HepG2 (cell line): ENCODE measurements around the gene RECQL. TPM values are rescaled to one million over a fixed set of nuclear protein-coding genes. Genes with fewer than 3 reads are reported as not detected.

Source experiments
- ATAC-seq: fragments of 200-7000 bp; cut with Tn5 transposase; 3 replicates; pipeline ENCODE4 v1.9.1; 2020; ENCODE audit warnings: mild to moderate bottlenecking, moderate library complexity
- BruUV-seq: library from RNA; stranded (reverse); fragments of 400-500 nt; replicated peaks from 2 replicates; lab custom pipeline; 2021; lab: Mats Ljungman, UMichigan
- CTCF ChIA-PET: fragments of 300-600 bp; formaldehyde crosslinking; extraction: SDS; loops from one replicate; lab custom pipeline; 2021; ENCODE audit warnings: low total read pairs, inconsistent platforms, low intra/inter-chr PET ratio; lab: Yijun Ruan, JAX
- POLR2A ChIA-PET: fragments of 350-600 bp; sonication (Branson Sonifier 250); formaldehyde crosslinking; loops from one replicate; lab custom pipeline; 2020; ENCODE audit warnings: antibody characterized with exemption, inconsistent platforms; lab: Yijun Ruan, JAX
- DNase-seq: peaks from one replicate; pipeline ENCODE4 v3.0.0-alpha.2; 2015; ENCODE audit warnings: low spot score
- FAIRE-seq: peaks from 3 replicates; lab custom pipeline; 2011; peaks lifted over from hg19 to GRCh38; lab: Jason Lieb, UNC
- H2AFZ ChIP-seq: one replicate; pipeline ENCODE4 v1.6.1; 2011; ENCODE audit warnings: low read length, inconsistent platforms
- H3K27ac ChIP-seq: fragments of 300-600 bp; 3 replicates; pipeline ENCODE4 v1.8.0; 2011; ENCODE audit warnings: mixed run types, mild to moderate bottlenecking, mixed read lengths, low read length, inconsistent platforms; ENCODE audit not compliant: insufficient read depth; ENCODE audit errors: extremely low read length
- H3K27me3 ChIP-seq, 2 experiments: fragments of 200-600 bp in 1 of 2; 2 replicates in 1 of 2; 3 replicates in 1 of 2; pipeline versions ENCODE4 v1.6.0 to v1.8.0; 2011; ENCODE audit warnings: low read length in 2 of 2, mild to moderate bottlenecking in 2 of 2, moderate library complexity in 2 of 2, inconsistent platforms in 1 of 2; ENCODE audit not compliant: insufficient read depth in 2 of 2, control insufficient read depth in 1 of 2
- H3K36me3 ChIP-seq, 2 experiments: fragments of 200-600 bp in 1 of 2; replicated peaks in 1 of 2; 2 replicates in 1 of 2; 3 replicates in 1 of 2; pipeline versions ENCODE4 v1.5.1 to v1.8.0; 2011; ENCODE audit warnings: low read length in 2 of 2, inconsistent platforms in 1 of 2; ENCODE audit not compliant: insufficient read depth in 2 of 2, control insufficient read depth in 1 of 2
- H3K4me1 ChIP-seq: 2 replicates; pipeline ENCODE4 v1.5.1; 2012; ENCODE audit warnings: low read length, inconsistent platforms; ENCODE audit not compliant: insufficient read depth
- H3K4me2 ChIP-seq: 2 replicates; pipeline ENCODE4 v1.6.0; 2011; ENCODE audit warnings: low read depth, low read length, inconsistent platforms
- H3K4me3 ChIP-seq, 3 experiments: fragments of 200-600 bp in 1 of 3; sonication (generic), shearing (Covaris generic) in 1 of 3; replicated peaks in 1 of 3; 2 replicates each; pipeline ENCODE4 v1.5.1; 2011 to 2016; ENCODE audit warnings: low read length in 3 of 3, inconsistent platforms in 2 of 3, low read depth in 2 of 3, mild to moderate bottlenecking in 2 of 3, control low read depth in 1 of 3, mixed read lengths in 1 of 3; ENCODE audit not compliant: insufficient read depth in 1 of 3
- H3K79me2 ChIP-seq: one replicate; pipeline ENCODE4 v1.6.1; 2011; ENCODE audit warnings: low read length, inconsistent platforms; ENCODE audit not compliant: insufficient read depth
- H3K9ac ChIP-seq: 2 replicates; pipeline ENCODE4 v1.6.0; 2011; ENCODE audit warnings: mild to moderate bottlenecking, low read depth, low read length, inconsistent platforms; ENCODE audit not compliant: insufficient read depth
- H3K9me3 ChIP-seq: 2 replicates; pipeline ENCODE4 v1.5.1; 2012; ENCODE audit warnings: mild to moderate bottlenecking, low read length
- H4K20me1 ChIP-seq: 2 replicates; pipeline ENCODE4 v1.6.0; 2011; ENCODE audit warnings: inconsistent platforms, mild to moderate bottlenecking, low read length, moderate library complexity; ENCODE audit not compliant: insufficient read depth
- AGO2 ChIP-seq: fragments of 200-400 bp; formaldehyde crosslinking; optimal IDR thresholded peaks from 2 replicates; pipeline ENCODE3; 2017; ENCODE audit warnings: mild to moderate bottlenecking, low read depth, low read length, moderate library complexity
- AHR ChIP-seq: IDR thresholded peaks from 2 replicates; pipeline ENCODE4 v1.6.1; 2018; ENCODE audit warnings: missing genetic modification reagents, missing compliant biosample characterization
- HNRNPH1 ChIP-seq: fragments of 200-400 bp; formaldehyde crosslinking; optimal IDR thresholded peaks from 2 replicates; pipeline ENCODE3; 2017; ENCODE audit warnings: mild to moderate bottlenecking, low read depth, low read length
- SP5 ChIP-seq: IDR thresholded peaks from 2 replicates; pipeline ENCODE4 v1.6.1; 2016; ENCODE audit warnings: low read depth, borderline replicate concordance
- ZBTB2 ChIP-seq: sonication (generic); formaldehyde crosslinking; IDR thresholded peaks from 2 replicates; pipeline ENCODE4 v1.8.0; 2022; ENCODE audit warnings: low read depth, missing genetic modification reagents
- ZBTB20 ChIP-seq: sonication (generic); formaldehyde crosslinking; IDR thresholded peaks from 2 replicates; pipeline ENCODE4 v1.8.1; 2023; ENCODE audit warnings: missing genetic modification reagents, low read depth, mild to moderate bottlenecking, borderline replicate concordance
- ZNF275 ChIP-seq: sonication (generic); formaldehyde crosslinking; IDR thresholded peaks from 2 replicates; pipeline ENCODE4 v1.8.0; 2022; ENCODE audit warnings: missing genetic modification reagents, mild to moderate bottlenecking, inconsistent platforms, borderline replicate concordance
- ZNF446 ChIP-seq: sonication (generic); formaldehyde crosslinking; IDR thresholded peaks from 2 replicates; pipeline ENCODE4 v1.5.0; 2020; ENCODE audit warnings: mild to moderate bottlenecking, missing genetic modification reagents
- ZNF598 ChIP-seq: sonication (generic); formaldehyde crosslinking; IDR thresholded peaks from 2 replicates; pipeline ENCODE4 v1.5.1; 2020; ENCODE audit warnings: mild to moderate bottlenecking, missing genetic modification reagents, borderline replicate concordance
- ZNF709 ChIP-seq: sonication (generic); formaldehyde crosslinking; IDR thresholded peaks from 2 replicates; pipeline ENCODE4 v1.5.0; 2020; ENCODE audit warnings: mild to moderate bottlenecking, missing genetic modification reagents
- WGBS: methylation state at CpG from one replicate; pipeline ENCODE4 v1.1.6; 2017; ENCODE audit warnings: low lambda C conversion rate; 5-methylcytosine and 5-hydroxymethylcytosine counted together
- in situ Hi-C: cut with HindIII; loops from 2 replicates; pipeline ENCODE4 v1.10.0; 2017; ENCODE audit warnings: low pct_unique_long_range_greater_than_20kb; ENCODE audit not compliant: extremely low pct_ligation_motif_present
- intact Hi-C: fragments of 100-400 bp; cut with micrococcal nuclease; formaldehyde crosslinking; loops from one replicate; pipeline ENCODE4 v1.10.0; 2022; ENCODE audit not compliant: unreplicated experiment
- polyA plus RNA-seq, 8 experiments: library from polyadenylated mRNA; depleted of rRNA in 3 of 8; stranded (reverse) in 7 of 8; unstranded in 1 of 8; fragments of >200 nt; fragmentation: Illumina TruSeq in 4 of 8; extraction: Trizol in 4 of 8; gene quantifications; 2 replicates each; pipeline versions ENCODE4 v1.2.1 to v1.2.3, GENCODE V29; 2011 to 2016; ENCODE audit warnings: low read depth in 4 of 8, missing spikeins in 1 of 8, mixed read lengths in 1 of 8; ENCODE audit not compliant: insufficient read depth in 1 of 8
- total RNA-seq, 5 experiments: library from RNA; depleted of rRNA; stranded (reverse); fragments of >200 nt; fragmentation: Illumina TruSeq; extraction: Trizol; gene quantifications; 2 replicates each; pipeline ENCODE4 v1.2.3, GENCODE V29; 2016; ENCODE audit warnings: low read depth in 1 of 5

RECQL gene
- total and polyA plus RNA-seq, 2 of the 13 experiments (the other 11 are each of a cell fraction or from before 2014, with no cell fraction given), result 7.2 to 41.5 TPM

- DNase-seq, result peak; percentile 11
- Histone ChIP-seq H3K27me3 (no peaks in the 10 kb centered on the region; a peak in 1 of 5 replicates), H3K79me2 (peaks cover 55% of the 10 kb centered on the region), H3K4me1 (peaks cover 33% of the 10 kb centered on the region), H3K9me3 (no peaks in the 10 kb centered on the region), H3K4me2 (peak overlapping the region; percentile 76), H3K27ac (peak overlapping the region; percentile 90), H3K36me3 (peaks cover 1 to 9% of the 10 kb centered on the region in 2 experiments; a peak in 2 of 5 replicates), H2AFZ (no peak overlapping the region), H3K4me3 (peak overlapping the region; percentile 87 to 95 (median 95)), H4K20me1 (peaks cover 3% of the 10 kb centered on the region; the same call in 1 of the 2 replicates), H3K9ac (peak overlapping the region; percentile 88)
- in situ Hi-C loops (loop anchor here (25.0 kb wide), 1 partner anchor 535 kb away; the partner anchor contains the start of gene CMAS), intact Hi-C loops (loop anchor here (10.0 kb wide), 1 partner anchor 153 kb away; the partner anchor contains the start of gene LDHB)
- ATAC-seq, result no peak
- ChIA-PET POLR2A (interaction anchor here (1.2 to 1.9 kb wide), 3 partner anchors 10 to 65 kb away, joined by 4 to 7 read pairs (median 5); partner anchors contain the start of gene PYROXD1), CTCF (no interaction called here)
- no peak for FAIRE-seq
- TF ChIP-seq ZNF598, result peak; percentile 1; the same call in 1 of the 2 replicates
- 0 out of 2 replicates have a peak, but pooled peaks have one; percentile 45 for TF ChIP-seq ZNF709 (CRISPR knock-in tag)
- TF ChIP-seq ZBTB2 (CRISPR knock-in tag), result no peak
- TF ChIP-seq SP5 (CRISPR knock-in tag), result no peak
- TF ChIP-seq AGO2, result peak; percentile 14
- TF ChIP-seq ZNF446, result 0 out of 2 replicates have a peak, but pooled peaks have one; percentile 30
- TF ChIP-seq AHR (CRISPR knock-in tag), result 0 out of 2 replicates have a peak, but pooled peaks have one; percentile 14
- TF ChIP-seq HNRNPH1, result no peak
- TF ChIP-seq ZNF275 (CRISPR knock-in tag), result 0 out of 2 replicates have a peak, but pooled peaks have one; percentile 11
- TF ChIP-seq ZBTB20 (CRISPR knock-in tag), result no peak
- WGBS, result 2% methylated on average over 12 of the region's 14 CpGs
- BruUV-seq, result no TSS peak
These were observed 695 bp upstream of the RECQL start for GRCh38 chr12:21502164-21502496.
